ENCODE results near the gene CCDC174.
"Not testable (repeated sequence)": the region's sequence is repeated elsewhere in the genome, so short reads cannot be mapped to it uniquely, and the experiment has no call there.

Gene CCDC174

DNA sequence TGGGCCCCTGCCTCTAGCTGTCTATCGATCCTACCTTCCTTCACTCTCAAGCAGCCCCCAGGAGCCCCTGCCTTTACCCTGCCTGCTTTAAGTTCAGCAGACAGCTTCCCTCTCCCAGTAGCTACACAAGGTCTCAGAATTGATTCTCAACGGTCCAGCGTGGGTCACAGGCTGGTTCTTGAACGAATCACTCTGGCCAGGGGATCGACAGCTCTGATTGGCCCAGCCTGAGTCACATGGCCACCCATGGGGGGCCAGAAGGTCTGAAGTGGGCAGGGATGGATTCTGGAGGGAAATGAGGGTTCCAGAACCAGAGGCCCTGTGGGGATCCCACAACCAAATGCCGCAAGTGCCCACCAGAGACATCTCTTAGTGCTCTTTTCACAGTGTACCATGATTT lies 23.7 kb upstream of the CCDC174 start:
- DNase-seq, result no peak

DNA sequence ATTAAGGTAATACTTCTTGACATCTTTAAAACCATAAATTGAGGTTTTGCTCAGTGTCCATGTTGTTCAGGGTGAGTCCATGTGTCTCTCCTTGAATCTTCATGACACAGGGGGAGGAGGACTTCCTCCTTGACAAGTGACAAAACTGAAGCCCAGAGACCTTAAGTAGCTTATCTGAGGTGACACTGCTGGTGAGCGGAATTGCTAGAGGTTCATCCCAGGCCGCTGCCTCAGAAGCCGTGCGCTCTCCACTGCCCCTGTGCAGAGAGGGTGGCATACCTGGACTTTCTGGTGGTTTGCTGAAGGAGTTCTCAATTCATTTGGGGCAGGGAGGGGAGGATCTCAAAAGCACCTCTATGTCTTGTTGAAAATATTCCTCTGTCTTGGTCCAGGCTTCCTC lies 23.2 kb upstream of the CCDC174 start:
- no peak for DNase-seq

DNA sequence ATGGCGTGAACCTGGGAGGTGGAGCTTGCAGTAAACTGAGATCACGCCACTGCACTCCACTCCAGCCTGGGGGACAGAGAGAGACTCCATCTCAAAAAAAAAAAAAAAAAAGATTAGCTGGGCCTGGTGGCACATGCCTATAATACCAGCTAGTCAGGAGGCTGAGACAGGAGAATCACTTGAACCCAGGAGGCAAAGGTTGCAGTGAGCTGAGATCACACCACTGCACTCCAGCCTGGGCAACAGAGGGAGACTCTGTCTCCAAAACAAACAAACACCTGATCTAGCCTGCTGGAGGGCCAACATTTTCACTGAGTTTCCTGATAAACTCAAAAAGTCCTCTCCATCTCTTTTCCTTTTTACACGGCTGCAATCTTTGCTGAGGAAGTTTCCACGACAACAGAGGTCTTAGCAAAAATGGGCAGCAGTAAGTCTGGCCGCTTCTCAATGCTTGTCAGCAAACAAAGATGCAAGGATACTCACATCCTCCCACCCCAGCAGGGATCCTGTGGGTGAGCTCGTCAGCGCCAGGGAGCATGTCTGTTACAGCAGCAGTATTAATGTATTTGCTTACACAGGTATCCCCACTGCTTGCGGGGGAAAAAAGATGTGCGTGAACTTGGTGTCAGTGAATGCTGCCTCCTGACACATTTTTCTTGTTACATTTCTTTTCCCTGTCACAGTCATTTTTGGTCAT lies 21.0 kb upstream of the CCDC174 start:
- no peak for DNase-seq

DNA sequence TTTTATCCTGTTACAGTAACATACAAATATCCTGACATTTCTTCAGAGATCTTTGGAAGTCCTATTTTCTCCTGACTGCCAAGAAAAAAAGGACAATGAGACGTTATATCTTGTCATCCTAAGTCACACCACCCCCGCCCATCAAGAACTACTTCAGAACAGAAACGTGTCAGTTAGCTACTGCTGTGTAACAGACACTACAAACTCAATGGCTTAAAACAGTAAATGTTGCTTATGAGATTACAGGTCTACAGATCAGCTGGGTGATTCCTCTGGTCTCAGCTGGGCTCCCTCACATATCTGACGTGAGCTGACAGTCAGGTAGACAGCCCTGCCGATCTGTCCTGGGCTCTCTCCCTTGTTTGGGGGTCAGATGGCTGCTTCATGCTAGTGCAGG lies 20.5 kb upstream of the CCDC174 start:
- no peak for DNase-seq

DNA sequence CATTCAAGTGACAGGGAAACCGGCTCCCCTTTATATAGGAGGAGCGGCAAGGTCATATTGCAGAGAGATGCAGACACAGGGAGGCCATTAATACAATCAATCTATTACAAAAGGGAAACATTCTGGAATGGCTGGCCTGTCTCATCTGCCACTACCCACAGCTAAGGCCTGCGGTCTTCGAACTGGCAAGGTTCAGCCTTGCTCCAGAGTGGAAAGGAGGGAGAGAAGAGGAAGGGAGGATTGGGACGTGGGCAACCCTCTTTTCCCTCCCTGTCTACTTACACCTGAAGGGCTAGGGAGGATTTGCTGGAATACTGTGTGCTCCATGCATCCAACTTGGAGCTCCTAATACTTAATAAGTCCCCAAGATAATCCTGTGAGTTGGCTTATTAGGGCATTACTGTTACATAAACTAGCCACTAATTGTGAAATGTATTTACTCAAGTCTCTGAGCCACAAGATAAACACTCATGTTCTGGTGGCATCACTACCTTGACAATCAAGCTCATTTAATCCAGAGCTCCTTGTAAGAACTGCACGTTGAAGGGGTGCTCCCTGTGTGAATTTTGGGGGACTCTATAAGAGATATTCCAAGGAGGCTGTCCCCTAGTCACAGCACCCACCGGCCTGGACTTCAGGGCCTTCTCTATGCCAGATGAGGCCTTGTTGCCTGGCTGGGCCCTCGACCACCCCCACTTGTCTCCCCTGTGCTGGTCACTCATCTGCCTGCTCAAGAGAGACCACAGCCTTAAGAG lies 19.7 kb upstream of the CCDC174 start:
- DNase-seq, result no peak

DNA sequence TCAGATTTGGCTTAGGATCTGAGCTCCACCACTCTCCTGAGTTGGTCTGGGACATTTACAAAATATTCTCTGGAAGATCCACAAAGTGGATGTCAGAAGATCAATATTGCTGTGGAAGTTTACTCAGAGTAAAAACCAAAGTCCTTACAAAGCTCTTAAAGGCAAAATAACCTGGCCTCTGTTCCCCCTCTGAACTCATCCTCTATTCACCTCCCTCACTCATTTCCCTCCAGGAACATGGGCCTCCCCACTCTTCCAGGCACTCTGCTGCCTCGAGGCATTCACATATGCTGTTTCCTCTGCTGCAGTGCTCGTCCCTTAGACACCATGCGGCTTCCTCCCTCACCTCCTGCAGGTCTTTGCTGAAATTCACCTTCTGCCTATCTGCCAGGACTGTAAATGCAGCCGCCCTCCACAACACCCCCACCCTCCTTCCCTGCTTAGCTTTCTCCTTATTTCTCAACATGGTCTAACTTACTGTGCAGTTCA lies 19.1 kb upstream of the CCDC174 start:
- no peak for DNase-seq

DNA sequence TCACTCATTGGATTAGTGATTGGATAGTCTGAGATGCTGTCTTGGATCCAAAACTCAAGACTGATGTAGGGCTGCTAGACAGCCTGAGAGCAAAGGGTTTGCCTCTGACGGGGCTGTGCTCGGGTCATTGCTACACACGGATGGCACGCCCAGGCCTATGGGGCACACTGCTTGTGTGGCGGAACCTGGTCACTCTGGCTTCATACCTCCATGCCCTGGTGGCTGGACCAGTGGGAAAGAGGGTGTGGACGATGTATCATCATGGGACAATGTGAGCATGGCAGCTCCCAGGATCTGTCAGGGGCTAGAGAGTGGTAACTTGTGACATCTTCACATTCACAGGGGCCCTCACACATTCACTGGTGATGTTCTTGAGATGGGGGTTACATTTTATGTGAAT lies 18.1 kb upstream of the CCDC174 start:
- no peak for DNase-seq

DNA sequence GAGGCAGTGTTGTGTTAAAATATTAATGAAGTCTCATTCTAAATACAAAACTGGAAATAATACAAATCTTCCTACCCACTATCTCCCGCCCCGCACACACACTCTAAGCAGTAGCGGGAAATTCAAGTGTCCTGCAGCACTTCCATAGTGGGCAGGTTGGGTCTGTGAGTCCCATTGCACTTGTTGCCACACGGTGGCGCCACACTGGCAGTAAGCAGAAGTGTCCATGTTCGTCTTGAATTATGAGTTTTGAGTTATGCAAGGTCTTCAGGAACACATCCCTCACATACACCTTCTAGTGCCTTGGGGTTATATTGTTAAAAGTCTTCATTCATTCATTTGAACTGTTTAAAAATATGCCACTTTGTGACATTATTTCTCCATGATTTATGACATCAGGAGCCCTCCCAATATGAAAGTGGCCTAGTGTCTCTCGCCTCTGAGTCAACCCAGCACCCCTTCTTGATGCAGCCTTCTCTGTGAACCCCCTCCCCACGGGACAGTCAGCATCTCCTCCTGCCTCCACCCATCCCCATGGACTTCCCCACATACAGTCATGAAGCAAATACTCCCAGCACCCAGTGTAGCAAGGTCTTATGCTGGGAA lies 17.6 kb upstream of the CCDC174 start:
- DNase-seq, result no peak

DNA sequence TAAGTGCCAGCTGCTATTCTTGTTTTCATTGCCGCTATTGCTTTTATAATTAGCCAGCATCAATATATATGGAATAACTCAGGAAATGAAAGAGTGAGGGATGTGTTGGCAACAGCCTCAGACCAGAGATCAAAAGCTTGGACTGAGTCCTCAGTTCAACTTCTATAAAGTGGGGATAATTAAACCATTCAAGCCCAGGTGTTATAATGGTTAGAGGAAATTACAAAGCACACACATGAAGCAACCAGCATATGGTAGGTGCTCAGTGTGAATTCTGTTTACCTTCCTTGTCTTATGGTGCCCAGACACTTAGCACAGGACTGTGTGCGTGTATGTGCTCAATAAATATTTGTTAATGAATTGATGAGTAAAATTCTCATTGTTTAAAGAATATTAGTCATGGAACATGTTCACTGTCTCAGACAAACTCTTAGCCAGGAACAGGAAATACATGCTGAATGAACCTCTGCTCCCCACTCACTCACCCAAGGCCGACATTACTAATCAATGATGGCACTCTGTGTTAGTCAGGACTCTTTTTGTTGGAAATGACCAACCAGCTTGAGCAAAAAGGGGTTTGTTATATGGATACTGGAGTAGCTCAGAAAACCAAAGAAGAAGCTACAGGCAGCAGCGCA lies 16.7 kb upstream of the CCDC174 start:
- no peak for DNase-seq

DNA sequence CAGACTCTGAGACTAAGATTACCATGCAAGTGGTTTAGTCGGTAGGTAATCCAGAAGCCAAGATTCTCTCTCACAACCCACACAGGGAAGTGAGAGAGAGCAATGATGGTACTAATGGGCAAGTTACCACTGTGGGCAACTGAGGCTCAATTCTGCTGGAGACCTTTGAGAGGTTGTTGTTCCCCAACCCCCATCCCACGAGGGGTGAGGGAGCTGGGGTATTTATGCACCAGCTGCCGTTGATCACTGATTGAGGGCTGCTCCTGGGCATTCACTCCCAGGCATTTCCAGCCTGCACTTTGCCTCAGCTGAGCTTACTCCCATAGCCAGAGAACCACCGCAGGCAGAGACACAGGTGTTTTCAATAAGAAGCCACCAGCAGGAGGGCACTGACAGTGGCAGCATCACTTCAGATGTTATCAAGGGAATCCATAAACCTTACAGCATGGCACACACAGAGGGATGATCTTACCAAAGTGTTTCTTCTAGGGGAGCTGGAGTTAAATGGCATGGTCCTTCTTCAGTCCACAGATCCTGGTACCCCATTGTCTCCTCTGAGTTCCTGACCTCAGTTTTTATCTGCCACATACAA lies 15.0 kb upstream of the CCDC174 start:
- DNase-seq, result no peak

DNA sequence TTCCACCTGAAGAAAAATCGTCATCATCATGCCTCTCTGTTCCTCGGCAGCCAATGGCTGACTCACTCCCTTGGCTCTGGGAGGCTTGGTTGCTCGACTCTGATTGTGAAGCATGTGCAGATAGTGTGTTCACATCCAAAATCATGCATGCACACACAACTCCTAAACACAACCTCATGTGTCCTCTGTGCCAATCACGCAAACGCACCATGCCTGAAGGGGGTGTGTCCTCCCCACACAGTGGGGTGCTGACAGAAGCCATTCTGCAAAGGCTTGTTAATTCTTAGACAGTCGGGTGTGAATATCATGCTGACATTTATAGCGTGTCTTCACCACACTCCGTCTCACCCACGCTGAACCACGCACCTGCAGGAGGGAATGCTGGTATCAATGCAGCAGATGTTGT lies 11.4 kb upstream of the CCDC174 start:
- DNase-seq, result no peak

DNA sequence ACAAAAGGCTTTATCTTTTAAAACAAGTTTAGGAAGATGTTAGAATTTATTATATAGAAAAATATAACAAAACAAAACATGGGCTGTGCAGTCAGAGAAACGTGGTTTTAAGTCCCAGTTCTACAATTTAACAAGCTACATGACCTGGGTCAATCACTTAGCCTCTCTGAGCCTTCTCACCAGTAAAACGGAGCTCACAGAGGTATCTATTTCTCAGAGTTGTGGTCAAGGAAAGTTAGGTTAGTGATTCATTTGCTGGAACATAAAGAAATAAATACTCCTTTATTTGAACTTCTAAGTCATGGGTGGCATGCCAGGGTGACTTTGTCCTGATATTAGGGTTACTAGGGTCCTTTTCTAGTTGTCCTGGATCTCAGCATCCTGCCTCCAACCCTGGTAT lies 10.8 kb upstream of the CCDC174 start:
- DNase-seq, result no peak

DNA sequence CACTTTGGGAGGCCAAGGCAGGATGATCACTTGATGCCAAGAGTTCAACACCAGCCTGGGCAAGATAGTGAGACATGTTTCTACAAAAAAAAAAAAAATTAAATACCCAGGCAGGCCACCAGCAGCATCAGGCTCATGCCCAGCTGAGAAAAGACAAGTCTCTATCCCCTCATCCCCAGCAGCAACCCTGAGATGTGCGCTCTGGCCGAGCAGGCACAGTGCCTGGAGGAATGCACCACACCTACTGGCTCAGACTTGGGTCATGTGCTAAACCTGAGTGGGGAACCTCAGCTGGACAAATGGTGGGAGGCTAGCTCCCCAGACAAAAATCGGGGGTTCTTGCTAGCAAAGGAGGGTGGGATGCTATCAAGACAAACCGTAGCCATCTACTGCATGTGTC lies 10.2 kb upstream of the CCDC174 start:
- DNase-seq, result no peak

DNA sequence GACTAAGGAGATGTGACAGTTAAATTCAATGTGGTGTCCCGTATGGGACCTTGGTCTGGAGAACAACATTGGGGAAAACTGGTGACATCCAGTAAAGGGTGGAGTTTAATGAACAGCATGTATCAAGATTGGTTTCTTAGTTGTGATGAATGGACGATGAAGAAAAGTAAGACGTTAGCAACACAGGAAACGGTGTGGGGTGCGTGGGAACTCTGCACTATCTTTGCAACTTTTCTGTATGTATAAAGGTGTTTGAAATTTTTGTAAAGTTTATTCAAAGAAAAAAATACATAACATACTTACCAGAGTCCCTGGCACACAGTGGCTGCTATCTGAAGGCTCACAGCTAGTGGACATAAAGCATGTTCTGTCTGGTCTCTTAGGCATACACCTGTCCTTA lies 6.1 kb upstream of the CCDC174 start:
- no peak for DNase-seq

DNA sequence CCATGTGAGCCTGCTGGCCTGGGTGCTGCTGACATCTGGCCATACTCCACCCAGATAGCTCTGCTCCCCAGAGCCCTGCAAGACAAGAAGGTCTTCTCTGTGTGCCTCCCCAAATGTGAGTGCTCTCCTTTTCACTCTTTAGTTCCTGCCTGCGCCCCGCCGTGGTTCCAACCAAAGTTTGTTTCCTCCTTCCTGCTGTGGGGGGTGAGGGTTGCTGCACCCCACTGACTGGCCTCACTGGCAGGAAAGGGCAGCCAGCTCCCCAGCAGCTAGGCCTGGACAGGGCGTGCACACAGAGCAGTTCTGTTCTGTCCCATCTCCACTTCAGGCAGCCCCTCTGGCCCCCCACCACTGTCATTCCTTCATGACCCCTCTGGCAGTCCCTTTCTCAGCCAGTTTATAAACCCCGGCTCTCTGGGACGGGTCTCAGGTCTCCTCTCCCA lies 5.4 kb upstream of the CCDC174 start:
- DNase-seq, result no peak

DNA sequence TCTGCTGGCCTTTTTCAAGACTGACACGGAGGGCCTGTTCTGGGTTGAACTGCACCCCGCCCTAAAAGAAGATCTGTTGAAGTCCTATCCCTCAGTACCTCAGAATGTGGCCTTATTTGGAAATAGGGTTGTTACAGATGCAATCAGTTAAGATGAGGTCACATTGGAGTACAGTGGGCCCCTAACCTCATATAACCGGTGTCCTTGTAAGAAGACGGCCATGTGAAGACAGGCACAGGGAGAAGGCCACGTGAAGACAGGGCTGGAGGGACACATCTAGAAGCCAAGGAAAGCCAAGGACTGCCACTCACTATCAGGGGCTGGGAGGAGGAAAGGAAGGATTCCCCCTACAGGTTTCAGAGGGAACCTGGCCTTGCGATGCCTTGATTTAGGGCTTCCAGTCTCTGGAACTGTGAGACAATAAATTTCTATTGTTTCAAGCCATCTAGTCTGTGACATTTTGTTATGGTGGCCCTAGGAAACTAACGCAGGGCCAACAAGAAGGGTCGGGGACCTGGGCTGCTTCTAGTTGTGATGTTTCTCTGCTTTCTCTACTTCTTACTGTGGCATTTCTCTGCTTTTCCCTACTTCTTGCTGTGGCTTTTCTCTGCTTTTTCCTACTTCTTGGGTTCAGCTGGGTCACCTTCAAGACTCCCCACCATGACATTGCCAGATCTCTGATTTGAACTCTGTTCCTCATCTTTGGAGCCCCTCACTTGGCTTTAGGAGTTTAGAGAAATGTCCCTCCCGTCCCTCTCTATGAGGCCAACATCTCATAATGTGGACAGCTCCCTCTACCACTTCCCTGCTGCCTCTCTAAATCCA lies 4.8 kb upstream of the CCDC174 start:
- DNase-seq, result no peak

DNA sequence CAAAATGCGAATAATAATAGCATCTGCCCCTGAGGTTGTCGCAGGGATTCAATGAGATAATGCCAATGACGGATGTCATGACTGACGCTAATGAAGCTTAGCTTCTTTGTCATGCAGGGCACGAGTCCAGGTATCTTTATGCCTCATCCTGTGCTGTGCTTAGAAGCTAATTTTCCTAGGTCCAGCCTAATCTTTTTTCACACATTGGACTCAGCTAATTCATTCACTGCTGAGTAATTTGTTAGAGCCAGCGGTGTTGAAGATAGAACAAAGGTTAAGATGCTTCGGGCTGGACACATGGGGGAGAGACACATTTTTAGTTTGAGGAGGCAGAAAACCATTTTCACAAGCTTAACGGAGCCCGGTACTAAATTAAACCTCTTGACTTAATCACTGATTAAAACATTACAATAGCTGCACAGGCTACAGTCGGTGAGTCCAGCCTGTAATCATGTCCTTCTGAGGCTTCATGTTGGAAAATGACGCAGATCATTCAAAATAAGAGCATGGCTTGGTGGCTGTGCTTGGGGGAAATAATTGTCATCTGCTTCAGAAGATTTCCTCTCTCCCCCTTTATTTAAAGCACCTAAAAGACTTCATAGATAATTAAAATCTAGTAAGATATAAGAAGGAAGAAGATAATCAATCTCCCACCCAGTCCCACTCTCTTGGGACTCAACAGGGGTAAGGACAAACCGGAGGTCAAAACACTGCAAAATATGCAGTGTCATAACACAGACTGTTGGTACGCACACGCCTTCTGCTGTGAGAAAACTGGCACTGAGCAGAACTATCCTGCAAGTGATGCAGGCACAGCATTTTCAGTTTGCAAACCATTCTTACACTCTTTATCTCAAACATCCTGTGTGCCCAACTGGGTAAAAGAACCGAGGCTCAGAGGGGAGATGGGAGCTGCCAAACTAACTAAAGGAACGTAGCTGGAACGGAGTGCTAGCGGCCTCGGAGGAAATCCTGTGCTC lies 3.3 kb upstream of the CCDC174 start:
- no peak for DNase-seq

DNA sequence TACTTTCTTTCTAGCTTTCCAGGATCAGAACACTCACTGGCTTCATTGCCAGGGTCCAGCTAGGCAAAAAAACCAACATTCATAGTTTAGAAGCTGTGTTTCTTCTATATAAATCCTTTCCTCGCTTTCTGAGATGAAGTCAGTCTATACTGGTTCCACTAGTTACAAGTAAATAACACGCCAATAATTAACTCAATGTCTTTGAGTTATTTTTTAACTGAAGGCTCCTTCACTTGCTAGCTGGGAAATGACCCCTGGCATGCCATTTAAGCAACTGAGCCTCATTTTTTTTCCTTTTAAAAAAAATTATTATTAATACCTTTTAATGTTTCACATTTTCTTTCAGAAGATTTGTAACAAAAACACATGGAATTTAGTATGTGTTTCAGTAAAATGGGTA lies 2.1 kb upstream of the CCDC174 start:
- DNase-seq, result no peak

DNA sequence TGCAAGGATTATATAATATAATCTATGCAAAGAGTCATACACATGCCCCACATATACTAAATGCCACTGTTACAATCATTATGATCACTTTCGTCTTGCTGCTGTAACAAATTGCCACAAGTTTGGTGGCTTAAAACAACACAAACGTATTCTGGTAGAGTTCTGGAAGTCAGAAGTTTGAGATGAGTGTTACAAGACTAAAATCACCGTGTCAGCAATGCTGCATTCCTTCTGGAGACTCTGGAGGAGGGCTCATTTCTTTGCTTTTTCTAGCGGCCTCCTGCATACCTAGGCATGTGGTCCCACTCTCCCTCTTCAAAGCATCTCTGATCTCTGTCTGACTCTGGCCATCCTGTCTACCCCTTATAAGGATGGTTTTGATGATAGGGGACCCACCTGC lies 1.4 kb upstream of the CCDC174 start:
- no peak for DNase-seq

DNA sequence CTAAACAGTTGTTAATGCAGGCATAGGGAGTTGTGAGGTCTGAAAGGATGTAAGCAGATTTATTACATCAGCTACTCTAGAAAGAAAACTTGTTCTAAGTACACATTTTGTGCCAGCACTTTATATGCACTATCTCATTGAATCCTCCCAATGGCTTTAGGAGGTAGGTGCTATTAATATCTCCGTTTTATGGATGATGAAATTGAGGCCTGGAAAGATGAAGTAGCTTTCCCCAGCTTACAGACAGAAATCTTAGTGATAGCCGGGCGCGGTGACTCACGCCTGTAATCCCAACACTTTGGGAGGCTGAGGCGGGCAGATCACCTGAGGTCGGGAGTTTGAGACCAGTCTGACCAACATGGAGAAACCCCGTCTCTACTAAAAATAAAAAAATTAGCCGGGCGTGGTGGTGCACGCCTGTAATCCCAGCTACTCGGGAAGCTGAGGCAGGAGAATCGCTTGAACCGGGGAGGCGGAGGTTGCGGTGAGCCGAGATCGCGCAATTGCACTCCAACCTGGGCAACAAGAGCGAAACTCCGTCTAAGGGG lies 872 bp downstream of the CCDC174 start:
- not testable (repeated sequence) for DNase-seq

DNA sequence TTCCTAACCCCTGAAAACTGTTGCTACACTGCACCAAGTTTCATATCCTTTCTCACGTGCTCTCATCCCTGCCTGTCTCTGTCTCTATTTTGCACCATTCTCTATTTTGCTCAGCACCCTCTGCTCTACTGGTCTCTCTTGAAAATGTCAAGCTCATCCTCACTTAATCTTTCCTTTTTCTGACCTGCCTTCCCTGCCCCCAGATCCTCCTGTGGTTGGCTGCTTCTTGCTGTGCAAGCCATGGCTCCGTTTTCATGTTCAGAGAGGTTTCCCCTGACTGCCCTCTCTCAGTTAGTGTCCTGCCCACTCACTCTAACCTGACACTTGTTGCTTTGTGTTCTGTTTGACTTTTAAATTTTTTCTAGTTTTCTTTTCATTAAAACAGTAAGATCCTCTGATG lies 6.0 kb downstream of the CCDC174 start:
- no peak for DNase-seq
